Measurements from ENCODE around the gene USP22. TPM values are rescaled to one million over a fixed set of nuclear protein-coding genes. Genes with fewer than 3 reads are reported as not detected.

USP22 gene
- total and polyA plus RNA-seq, 2 of the 4 experiments (the other 2 are of a cell fraction) = 161 to 319 TPM

- Histone ChIP-seq H3K56ac (ENCODE audit: extremely low read depth, insufficient read depth, low read length) (no peak overlapping the region), H3K9me3 (ENCODE audit: control insufficient read depth, insufficient read depth, low read length) (no peaks in the 10 kb centered on the region), H3K18ac (ENCODE audit: low read depth, low read length) (no peak overlapping the region), H4K20me1 (ENCODE audit: insufficient read depth, low read length) (peaks cover 99% of the 10 kb centered on the region), H3K23ac (ENCODE audit: low read depth, low read length) (no peak overlapping the region), H3K9ac (ENCODE audit: low read depth, low read length) (no peak overlapping the region), H2BK20ac (ENCODE audit: low read depth, low read length) (no peak overlapping the region), H4K5ac (ENCODE audit: low read depth, low read length) (no peak overlapping the region), H3K4me1 (ENCODE audit: control insufficient read depth, insufficient read depth, low read length) (no peaks in the 10 kb centered on the region), H2AK9ac (replicated peaks; ENCODE audit: low read depth, low read length, poor library complexity) (no peak overlapping the region), H3K27me3 (ENCODE audit: control insufficient read depth, insufficient read depth, low read length) (no peaks in the 10 kb centered on the region), H3K79me1 (ENCODE audit: low read depth in 1 of 2, low read length in 2 of 2) (peaks cover 58 to 88% of the 10 kb centered on the region in 2 experiments), H4K8ac (ENCODE audit: low read depth in 2 of 2, low read length in 2 of 2) (no peak overlapping the region), H3K36me3 (ENCODE audit: control insufficient read depth, insufficient read depth, low read length) (peaks cover 84% of the 10 kb centered on the region), H4K91ac (ENCODE audit: insufficient read depth, low read depth, low read length) (no peak overlapping the region), H2BK15ac (ENCODE audit: low read depth, low read length) (no peak overlapping the region), H2AFZ (replicated peaks; ENCODE audit: low read length, poor library complexity) (no peak overlapping the region), H2BK5ac (ENCODE audit: low read depth, low read length, poor library complexity, severe bottlenecking) (no peak overlapping the region), H3K27ac (ENCODE audit: insufficient read depth, low read length) (no peak overlapping the region), H3K4ac (ENCODE audit: low read depth, low read length) (no peak overlapping the region), H3K14ac (replicated peaks; ENCODE audit: low read depth, low read length) (no peak overlapping the region), H3K4me3 (ENCODE audit: insufficient read depth, low read depth, low read length) (no peak overlapping the region), H2AK5ac (ENCODE audit: low read depth, low read length) (no peak overlapping the region), H2BK120ac (ENCODE audit: low read depth, low read length) (no peak overlapping the region), H3K9me1 (ENCODE audit: insufficient read depth, low read length) (peaks cover 16% of the 10 kb centered on the region; the same call in 1 of the 2 replicates), H3K4me2 (ENCODE audit: low read depth, low read length) (no peak overlapping the region)
- in situ Hi-C loops (cut with MboI; ENCODE audit: low sequenced_read_pairs) = no loop called here
- POLR2A ChIA-PET (ENCODE audit: unreplicated experiment) = no interaction called here
- no peak for ATAC-seq (ENCODE audit: low read depth)
- intact Hi-C loops (cut with micrococcal nuclease) = no loop called here
- no peak for DNase-seq
- CTCF ChIA-PET = no interaction called here
- dilution Hi-C loops (cut with HindIII; ENCODE audit: low sequenced_read_pairs, unreplicated experiment) = no loop called here
- BruUV-seq (replicated peaks) = no TSS peak
- 93% methylated on average over 12 of the region's 15 CpGs; no CpG with 5 or more reads in 1 of the 2 experiments for WGBS, 2 experiments (ENCODE audit: extremely low coverage in 2 of 2, insufficient read length in 1 of 2)
- TF ChIP-seq, protein P1, sequence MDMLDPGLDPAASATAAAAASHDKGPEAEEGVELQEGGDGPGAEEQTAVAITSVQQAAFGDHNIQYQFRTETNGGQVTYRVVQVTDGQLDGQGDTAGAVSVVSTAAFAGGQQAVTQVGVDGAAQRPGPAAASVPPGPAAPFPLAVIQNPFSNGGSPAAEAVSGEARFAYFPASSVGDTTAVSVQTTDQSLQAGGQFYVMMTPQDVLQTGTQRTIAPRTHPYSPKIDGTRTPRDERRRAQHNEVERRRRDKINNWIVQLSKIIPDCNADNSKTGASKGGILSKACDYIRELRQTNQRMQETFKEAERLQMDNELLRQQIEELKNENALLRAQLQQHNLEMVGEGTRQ (IDR thresholded peaks at IDR 0.05; ENCODE audit: low read depth, low read length) = no peak
- TF ChIP-seq FOS (IDR thresholded peaks at IDR 0.05; ENCODE audit: low read depth, low read length) (no peak), NFE2L2 (IDR thresholded peaks at IDR 0.05; ENCODE audit: low read depth, low read length) (no peak), POLR2A (IDR thresholded peaks at IDR 0.05; ENCODE audit: low read depth, low read length) (no peak), MXI1 (IDR thresholded peaks at IDR 0.05; ENCODE audit: borderline replicate concordance, low read depth, low read length) (no peak), SMC3 (IDR thresholded peaks at IDR 0.05; ENCODE audit: low read depth, low read length) (no peak), ELK1 (IDR thresholded peaks at IDR 0.05; ENCODE audit: borderline replicate concordance, low read depth, low read length) (no peak), MAFK (IDR thresholded peaks at IDR 0.05; ENCODE audit: low read depth, low read length) (no peak), BHLHE40 (IDR thresholded peaks at IDR 0.05; ENCODE audit: low read depth, low read length) (no peak), RCOR1 (IDR thresholded peaks at IDR 0.05; ENCODE audit: insufficient replicate concordance, low read length) (no peak), CEBPB (IDR thresholded peaks at IDR 0.05; ENCODE audit: low read depth, low read length) (no peak), CHD1 (IDR thresholded peaks at IDR 0.05; ENCODE audit: low read depth, low read length) (no peak), MAZ (IDR thresholded peaks at IDR 0.05; ENCODE audit: borderline replicate concordance, low read depth, low read length) (no peak), RAD21 (IDR thresholded peaks at IDR 0.05; ENCODE audit: low read length) (no peak), RFX5 (IDR thresholded peaks at IDR 0.05; ENCODE audit: low read depth, low read length) (no peak)
- TF ChIP-seq, protein P2, sequence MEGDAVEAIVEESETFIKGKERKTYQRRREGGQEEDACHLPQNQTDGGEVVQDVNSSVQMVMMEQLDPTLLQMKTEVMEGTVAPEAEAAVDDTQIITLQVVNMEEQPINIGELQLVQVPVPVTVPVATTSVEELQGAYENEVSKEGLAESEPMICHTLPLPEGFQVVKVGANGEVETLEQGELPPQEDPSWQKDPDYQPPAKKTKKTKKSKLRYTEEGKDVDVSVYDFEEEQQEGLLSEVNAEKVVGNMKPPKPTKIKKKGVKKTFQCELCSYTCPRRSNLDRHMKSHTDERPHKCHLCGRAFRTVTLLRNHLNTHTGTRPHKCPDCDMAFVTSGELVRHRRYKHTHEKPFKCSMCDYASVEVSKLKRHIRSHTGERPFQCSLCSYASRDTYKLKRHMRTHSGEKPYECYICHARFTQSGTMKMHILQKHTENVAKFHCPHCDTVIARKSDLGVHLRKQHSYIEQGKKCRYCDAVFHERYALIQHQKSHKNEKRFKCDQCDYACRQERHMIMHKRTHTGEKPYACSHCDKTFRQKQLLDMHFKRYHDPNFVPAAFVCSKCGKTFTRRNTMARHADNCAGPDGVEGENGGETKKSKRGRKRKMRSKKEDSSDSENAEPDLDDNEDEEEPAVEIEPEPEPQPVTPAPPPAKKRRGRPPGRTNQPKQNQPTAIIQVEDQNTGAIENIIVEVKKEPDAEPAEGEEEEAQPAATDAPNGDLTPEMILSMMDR (conservative IDR thresholded peaks at IDR 0.05; ENCODE audit: low read depth, low read length) = no peak
Measured at GRCh38 chr17:21017256-21017655, 25.6 kb downstream of the USP22 start.
